Liver (tissue), 9 donors: ENCODE results near the gene FBP2. TPM values are rescaled to one million over a fixed set of nuclear protein-coding genes. Genes with fewer than 3 reads are reported as not detected.

Experiments
- DNase-seq: peaks from one replicate; pipeline ENCODE4 v3.0.0-alpha.2; 2017; ENCODE audit warnings: low spot score
- H3K27ac ChIP-seq, 2 donors: one replicate each; pipeline ENCODE4 v1.7.0; 2013; ENCODE audit warnings: inconsistent platforms in 2 of 2, low read length in 2 of 2, control low read depth in 1 of 2, low read depth in 1 of 2, mild to moderate bottlenecking in 1 of 2
- H3K27me3 ChIP-seq, 4 donors: one replicate each; pipeline versions ENCODE4 v1.6.1 to v1.7.0; 2013; ENCODE audit warnings: low read length in 3 of 4, inconsistent platforms in 1 of 4, mild to moderate bottlenecking in 1 of 4, moderate library complexity in 1 of 4; ENCODE audit not compliant: control insufficient read depth in 4 of 4, insufficient read depth in 4 of 4
- H3K36me3 ChIP-seq, 4 donors: one replicate each; pipeline versions ENCODE4 v1.6.1 to v1.7.0; 2013; ENCODE audit warnings: low read length in 3 of 4, mild to moderate bottlenecking in 3 of 4, low read depth in 1 of 4, moderate library complexity in 1 of 4; ENCODE audit not compliant: control insufficient read depth in 4 of 4, insufficient read depth in 3 of 4
- H3K4me1 ChIP-seq, 4 donors: one replicate each; pipeline versions ENCODE4 v1.6.1 to v1.7.0; 2013; ENCODE audit warnings: low read length in 3 of 4, mild to moderate bottlenecking in 3 of 4, moderate library complexity in 1 of 4; ENCODE audit not compliant: control insufficient read depth in 4 of 4, insufficient read depth in 4 of 4
- H3K4me3 ChIP-seq, 3 donors: one replicate each; pipeline versions ENCODE4 v1.6.1 to v1.7.0; 2013; ENCODE audit warnings: low read length in 3 of 3, control low read depth in 1 of 3, low read depth in 1 of 3, mild to moderate bottlenecking in 1 of 3
- H3K9ac ChIP-seq, 2 donors: one replicate each; pipeline ENCODE4 v1.7.0; 2013; ENCODE audit warnings: low read length in 2 of 2, mild to moderate bottlenecking in 2 of 2, moderate library complexity in 2 of 2, control low read depth in 1 of 2, low read depth in 1 of 2
- H3K9me3 ChIP-seq, 4 donors: one replicate each; pipeline versions ENCODE4 v1.6.1 to v1.7.0; 2013; ENCODE audit warnings: low read length in 3 of 4; ENCODE audit not compliant: control insufficient read depth in 4 of 4
- ATF3 ChIP-seq: IDR thresholded peaks from 2 replicates; pipeline ENCODE4 v1.6.1; 2016; ENCODE audit warnings: antibody characterized with exemption
- CTCF ChIP-seq: fragments of 150-350 bp; IDR thresholded peaks from 2 replicates; pipeline ENCODE4 v1.5.1; 2017; ENCODE audit warnings: improper control_type of control experiment, low read depth, low read length; ENCODE audit not compliant: missing input control
- EGR1 ChIP-seq, 2 donors: IDR thresholded peaks; 2 replicates each; pipeline ENCODE4 v1.6.1; 2016 to 2018; ENCODE audit warnings: antibody characterized with exemption in 2 of 2, low read depth in 2 of 2
- FOXA1 ChIP-seq: IDR thresholded peaks from 2 replicates; pipeline ENCODE4 v1.6.1; 2016; ENCODE audit warnings: antibody characterized with exemption
- FOXA2 ChIP-seq: IDR thresholded peaks from 2 replicates; pipeline ENCODE4 v1.6.1; 2016; ENCODE audit warnings: antibody characterized with exemption
- GABPA ChIP-seq, 2 donors: IDR thresholded peaks in 1 of 2; conservative IDR thresholded peaks in 1 of 2; 2 replicates each; pipeline ENCODE4 v1.6.1; 2016; ENCODE audit warnings: antibody characterized with exemption in 2 of 2, mild to moderate bottlenecking in 1 of 2, moderate library complexity in 1 of 2
- HNF4A ChIP-seq, 2 donors: conservative IDR thresholded peaks; 2 replicates each; pipeline ENCODE4 v1.6.1; 2016; ENCODE audit warnings: antibody characterized with exemption in 2 of 2, mild to moderate bottlenecking in 2 of 2
- HNF4G ChIP-seq: IDR thresholded peaks from 2 replicates; pipeline ENCODE4 v1.6.1; 2016; ENCODE audit warnings: antibody characterized with exemption
- JUND ChIP-seq, 2 donors: IDR thresholded peaks; 2 replicates each; pipeline ENCODE4 v1.6.1; 2016; ENCODE audit warnings: antibody characterized with exemption in 2 of 2
- MAX ChIP-seq: IDR thresholded peaks from 2 replicates; pipeline ENCODE4 v1.6.1; 2016; ENCODE audit warnings: antibody characterized with exemption
- NR2F2 ChIP-seq: IDR thresholded peaks from 2 replicates; pipeline ENCODE4 v1.6.1; 2016; ENCODE audit warnings: antibody characterized with exemption
- RAD21 ChIP-seq, 2 donors: IDR thresholded peaks; 2 replicates each; pipeline ENCODE4 v1.6.1; 2016; ENCODE audit warnings: antibody characterized with exemption in 2 of 2, mild to moderate bottlenecking in 2 of 2
- REST ChIP-seq: IDR thresholded peaks from 2 replicates; pipeline ENCODE4 v1.6.1; 2016; ENCODE audit warnings: antibody characterized with exemption, mild to moderate bottlenecking
- RXRA ChIP-seq, 2 donors: IDR thresholded peaks; 2 replicates each; pipeline ENCODE4 v1.6.1; 2017 to 2018; ENCODE audit warnings: antibody characterized with exemption in 2 of 2, mild to moderate bottlenecking in 1 of 2
- SP1 ChIP-seq: IDR thresholded peaks from 2 replicates; pipeline ENCODE4 v1.6.1; 2018; ENCODE audit warnings: antibody characterized with exemption, mild to moderate bottlenecking
- TAF1 ChIP-seq: conservative IDR thresholded peaks from 2 replicates; pipeline ENCODE4 v1.6.1; 2016; ENCODE audit warnings: antibody characterized with exemption, mild to moderate bottlenecking
- YY1 ChIP-seq: IDR thresholded peaks from 2 replicates; pipeline ENCODE4 v1.6.1; 2016; ENCODE audit warnings: antibody characterized with exemption, mild to moderate bottlenecking
- ZBTB33 ChIP-seq: IDR thresholded peaks from 2 replicates; pipeline ENCODE4 v1.6.1; 2016; ENCODE audit warnings: antibody characterized with exemption
- WGBS: extraction: QIAGEN DNeasy Blood & Tissue Kit; methylation state at CpG from one replicate; pipeline ENCODE4 v1.1.7; 2013; 5-methylcytosine and 5-hydroxymethylcytosine counted together
- polyA plus RNA-seq, 2 donors: library from polyadenylated mRNA; stranded (reverse) in 1 of 2; unstranded in 1 of 2; fragments of 200-250 nt in 1 of 2; fragments of >200 nt in 1 of 2; fragmentation: Nextera tagmentation in 1 of 2; extraction: Ambion mirVana in 1 of 2; gene quantifications; one replicate each; pipeline versions ENCODE4 v1.2.1 to v1.2.3, GENCODE V29; 2013 to 2015
- total RNA-seq, 2 donors: library from RNA; depleted of rRNA; stranded (reverse); fragments of >200 nt; gene quantifications; one replicate each; pipeline ENCODE4 v1.2.3, GENCODE V29; 2014
- donor health status: healthy.
- donor health status: healthy.
- donor health status: healthy.
- donor health status: healthy.
- donor health status: healthy.

Gene FBP2
- total and polyA plus RNA-seq, 4 donors = not detected

- no peak for TF ChIP-seq CTCF
- peak; percentile 56 to 70 for TF ChIP-seq EGR1 (IDR thresholded peaks at IDR 0.05; ENCODE audit: low read depth in 2 of 2)
- peak in 1 of 2 donors; percentile 27 for TF ChIP-seq JUND (IDR thresholded peaks at IDR 0.05)
- TF ChIP-seq RXRA (IDR thresholded peaks at IDR 0.05) = peak; percentile 61 to 65
- TF ChIP-seq TAF1 = peak; percentile 47
- peak; percentile 65 for TF ChIP-seq MAX
These were observed 45.7 kb upstream of the FBP2 start, which contains the start of gene FBP1 (continued) for GRCh38 chr9:94639061-94639998.

- Histone ChIP-seq H3K9me3 (no peaks in the 10 kb centered on the region), H3K27ac (peak overlapping the region; percentile 95 to 98), H3K27me3 (no peaks in the 10 kb centered on the region), H3K4me1 (peaks cover 1 to 42% (median 17%) of the 10 kb centered on the region in 4 donors), H3K9ac (peak overlapping the region; percentile 55 to 85), H3K36me3 (peaks cover 0 to 3% (median 0%) of the 10 kb centered on the region in 4 donors), H3K4me3 (peak overlapping the region; percentile 65 to 94 (median 88))
- TF ChIP-seq GABPA (IDR thresholded peaks at IDR 0.05 in 1 of 2, conservative IDR thresholded peaks at IDR 0.05 in 1 of 2) (no peak), RAD21 (IDR thresholded peaks at IDR 0.05) (peak in 1 of 2 donors; percentile 13), ZBTB33 (no peak), REST (peak; percentile 38), CTCF (no peak), YY1 (peak; percentile 48), MAX (no peak), NR2F2 (no peak), FOXA2 (no peak), ATF3 (no peak), FOXA1 (no peak), TAF1 (peak; percentile 51), JUND (IDR thresholded peaks at IDR 0.05) (no peak), EGR1 (IDR thresholded peaks at IDR 0.05; ENCODE audit: low read depth in 2 of 2) (no peak), RXRA (IDR thresholded peaks at IDR 0.05) (no peak), HNF4G (no peak), HNF4A (conservative IDR thresholded peaks at IDR 0.05) (no peak), SP1 (no peak)
- WGBS = 25% methylated on average over 17 of the region's 17 CpGs
- DNase-seq = no peak
These were observed 44.9 kb upstream of the FBP2 start for GRCh38 chr9:94638335-94639060.
